GM12875 (cell line): Measurements from ENCODE around the gene SOWAHB.
A peak's percentile ranks its signal among the peaks of the same experiment; 100 is the strongest.

ENCODE experiments used
- H3K4me3 ChIP-seq: one replicate; pipeline ENCODE4 v1.5.1; 2011; ENCODE audit warnings: low read depth, low read length, control low read depth
- TF ChIP-seq, protein P1 (sequence below): IDR thresholded peaks from 2 replicates; pipeline ENCODE4 v1.5.1; 2011; ENCODE audit warnings: low read depth, mild to moderate bottlenecking, control low read depth, inconsistent platforms, low read length, moderate library complexity, borderline replicate concordance; ENCODE audit not compliant: insufficient read depth

SOWAHB gene

DNA sequence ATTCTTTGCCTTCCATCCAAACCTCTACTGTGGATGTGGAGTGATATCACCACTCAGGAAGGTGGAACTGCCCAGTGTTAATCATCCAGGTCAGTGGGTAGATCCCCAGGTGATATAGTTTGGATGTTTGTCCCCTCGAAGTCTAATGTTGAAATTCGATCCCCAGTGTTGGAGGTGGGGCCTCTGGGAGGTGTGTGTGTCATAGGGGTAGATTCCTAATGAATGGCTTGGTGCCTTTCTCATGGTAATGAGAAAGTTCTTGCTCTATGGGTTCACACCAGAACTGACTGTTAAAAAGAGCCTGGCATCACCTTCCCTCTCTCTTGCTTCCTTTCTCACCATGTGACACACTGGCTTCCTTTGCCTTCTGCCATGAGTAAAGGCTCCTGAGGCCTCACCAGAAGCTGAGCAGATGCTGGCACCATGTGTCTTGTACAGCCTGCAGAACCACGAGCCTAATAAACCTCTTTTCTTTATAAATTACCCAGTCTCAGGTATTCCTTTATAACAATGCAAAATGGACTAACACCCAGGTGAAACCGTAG is 6.8 kb upstream of the SOWAHB start:
- TF ChIP-seq, protein P1, sequence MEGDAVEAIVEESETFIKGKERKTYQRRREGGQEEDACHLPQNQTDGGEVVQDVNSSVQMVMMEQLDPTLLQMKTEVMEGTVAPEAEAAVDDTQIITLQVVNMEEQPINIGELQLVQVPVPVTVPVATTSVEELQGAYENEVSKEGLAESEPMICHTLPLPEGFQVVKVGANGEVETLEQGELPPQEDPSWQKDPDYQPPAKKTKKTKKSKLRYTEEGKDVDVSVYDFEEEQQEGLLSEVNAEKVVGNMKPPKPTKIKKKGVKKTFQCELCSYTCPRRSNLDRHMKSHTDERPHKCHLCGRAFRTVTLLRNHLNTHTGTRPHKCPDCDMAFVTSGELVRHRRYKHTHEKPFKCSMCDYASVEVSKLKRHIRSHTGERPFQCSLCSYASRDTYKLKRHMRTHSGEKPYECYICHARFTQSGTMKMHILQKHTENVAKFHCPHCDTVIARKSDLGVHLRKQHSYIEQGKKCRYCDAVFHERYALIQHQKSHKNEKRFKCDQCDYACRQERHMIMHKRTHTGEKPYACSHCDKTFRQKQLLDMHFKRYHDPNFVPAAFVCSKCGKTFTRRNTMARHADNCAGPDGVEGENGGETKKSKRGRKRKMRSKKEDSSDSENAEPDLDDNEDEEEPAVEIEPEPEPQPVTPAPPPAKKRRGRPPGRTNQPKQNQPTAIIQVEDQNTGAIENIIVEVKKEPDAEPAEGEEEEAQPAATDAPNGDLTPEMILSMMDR, result no peak
- H3K4me3 ChIP-seq, result no peak overlapping the region

DNA sequence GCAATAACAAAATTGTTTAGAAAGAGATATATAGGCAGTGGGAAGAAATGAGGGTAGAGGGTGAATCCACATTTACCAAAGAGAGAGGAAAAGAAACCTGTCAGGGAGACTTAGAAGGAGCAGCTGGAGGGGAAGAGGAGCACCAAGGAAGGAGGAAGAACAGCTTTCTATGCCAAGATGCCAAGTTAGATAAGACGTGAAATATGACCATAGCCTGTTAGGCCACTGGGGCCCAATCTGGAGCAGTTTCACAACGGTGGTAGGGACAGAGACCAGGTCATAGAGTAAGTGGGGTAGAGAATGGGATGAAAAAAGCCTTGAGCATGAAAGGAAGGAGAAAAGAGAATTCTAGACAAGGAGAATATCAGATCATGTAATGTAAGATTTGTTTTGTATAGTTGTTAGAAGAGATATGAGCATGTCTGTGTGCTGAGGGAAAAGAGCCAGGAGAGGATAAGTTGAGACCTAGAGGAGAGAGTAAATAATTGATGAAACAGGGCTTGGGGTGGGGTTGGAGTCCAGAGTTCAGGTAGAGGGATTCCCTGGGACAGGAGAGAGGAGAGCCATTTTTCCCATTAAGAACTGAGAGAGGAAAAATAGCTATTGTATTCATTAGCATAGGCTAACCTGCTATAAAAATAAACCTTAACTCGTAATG is 4.4 kb upstream of the SOWAHB start:
- no peak overlapping the region for H3K4me3 ChIP-seq
- TF ChIP-seq, protein P1, result no peak

DNA sequence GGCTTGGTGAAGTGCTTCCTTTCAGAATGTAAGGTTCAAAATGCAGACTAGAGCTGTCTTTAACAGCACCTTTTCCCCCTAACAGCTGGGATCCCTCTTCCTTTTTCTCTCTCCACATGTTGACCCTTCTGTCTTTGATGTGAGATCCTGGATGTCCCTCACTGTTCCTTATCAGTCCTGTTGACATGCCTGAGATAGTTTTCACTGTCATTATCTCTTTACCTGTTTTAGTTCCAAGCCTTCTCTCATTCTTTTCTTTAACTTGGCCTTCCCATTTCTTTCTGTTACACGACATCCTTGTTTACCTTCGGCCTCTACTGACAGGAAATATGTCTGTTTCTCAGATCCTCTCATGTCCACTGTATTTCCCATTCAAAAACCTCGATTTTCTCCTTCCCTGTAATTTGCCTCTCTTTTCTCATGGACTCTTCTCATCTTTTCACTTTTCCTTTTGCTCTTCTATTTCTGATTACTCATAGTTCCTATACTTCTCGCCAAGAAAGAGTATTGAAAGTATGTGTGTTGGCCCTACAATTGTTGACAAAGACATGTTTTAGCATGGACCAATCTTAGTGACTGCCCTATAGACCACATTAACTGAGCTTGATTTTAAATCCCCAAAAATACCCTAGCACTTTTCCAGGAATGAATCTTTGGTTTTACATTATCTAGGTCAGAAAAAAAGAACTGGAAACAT is 1.2 kb upstream of the SOWAHB start:
- TF ChIP-seq, protein P1, result no peak
- H3K4me3 ChIP-seq, result no peak overlapping the region

DNA sequence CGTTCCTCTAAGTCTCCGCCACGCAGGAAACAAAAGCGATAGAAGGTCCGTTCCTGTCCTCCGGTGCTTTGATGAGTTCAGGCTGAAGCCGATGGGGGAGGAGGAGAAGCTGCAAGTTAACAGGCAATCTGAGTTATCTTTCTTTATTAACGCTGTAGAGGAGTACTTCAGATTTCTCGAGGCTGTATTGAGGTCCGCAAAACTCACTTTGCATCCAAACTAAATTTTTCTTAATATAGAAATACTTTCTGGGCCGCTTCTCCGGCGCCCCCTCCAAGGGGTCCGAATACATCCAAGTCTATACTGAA is 395 bp upstream of the SOWAHB start:
- H3K4me3 ChIP-seq, result peak overlapping the region; percentile 31
- TF ChIP-seq, protein P1, result no peak

DNA sequence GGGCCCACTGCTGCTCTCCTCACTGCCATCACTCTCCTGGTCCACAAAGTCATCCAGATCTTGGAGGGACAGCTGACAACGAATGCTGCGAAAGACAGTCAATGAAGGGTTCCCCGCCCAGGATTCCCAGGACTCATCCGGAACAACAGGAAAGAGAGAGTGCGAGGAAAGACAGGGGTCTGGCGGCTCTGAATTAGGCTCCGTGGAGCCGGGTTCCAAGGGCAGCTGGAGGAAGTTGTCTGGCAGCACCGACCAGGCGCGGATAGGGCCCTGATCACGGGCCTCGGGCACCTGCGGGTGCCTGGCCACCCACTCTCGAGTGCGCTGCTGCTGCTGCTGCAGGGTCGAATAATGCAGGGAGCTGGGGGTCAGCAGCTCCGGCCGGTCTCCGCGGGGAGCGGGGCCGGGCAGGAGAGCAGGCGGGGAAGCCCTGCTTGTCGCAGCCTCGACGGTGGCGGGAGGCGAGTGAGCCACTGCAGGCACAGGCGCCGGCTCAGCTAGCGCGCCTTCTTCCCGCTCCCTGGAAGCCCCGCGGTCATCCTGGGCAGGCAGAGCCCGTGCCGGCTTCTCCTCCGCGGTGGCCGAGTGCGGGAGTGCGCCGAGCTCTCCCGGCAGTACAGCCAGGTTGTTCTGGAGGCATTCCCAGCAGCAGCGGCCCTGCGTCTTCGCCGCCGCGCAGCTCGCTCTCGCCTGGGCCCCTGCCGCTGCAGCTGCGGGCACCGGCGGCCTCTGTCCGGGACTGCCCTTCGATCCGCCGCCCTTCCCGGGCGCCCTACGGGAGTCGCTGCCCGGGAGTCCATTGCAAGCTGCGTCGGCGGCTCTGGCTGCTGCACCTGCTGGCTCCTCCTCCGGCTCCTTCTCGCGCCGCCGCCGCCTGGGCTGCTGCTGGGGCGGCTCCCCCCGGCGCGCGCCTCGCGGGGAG is 1.1 kb downstream of the SOWAHB start:
- no peak overlapping the region for H3K4me3 ChIP-seq
- TF ChIP-seq, protein P1, result no peak

DNA sequence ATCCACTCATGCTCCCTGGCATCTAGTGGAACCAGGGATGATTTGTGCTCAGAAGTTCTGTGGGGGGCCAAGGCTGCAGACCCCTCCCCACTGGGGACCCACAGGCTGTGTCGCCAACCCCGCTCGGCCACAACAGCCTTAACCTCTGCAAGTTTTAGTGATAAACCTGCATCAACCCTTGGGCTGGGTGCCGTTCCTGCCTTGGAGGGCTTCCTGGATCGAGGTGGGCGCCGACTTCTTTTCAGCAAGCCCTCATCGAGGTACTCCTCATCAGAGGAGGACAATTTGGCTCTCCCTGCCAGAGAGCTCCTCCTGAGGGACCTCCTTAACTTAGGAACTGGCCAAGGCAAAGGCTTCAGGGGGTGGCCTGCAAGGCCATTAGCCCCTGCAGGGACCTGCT is 1.9 kb downstream of the SOWAHB start:
- H3K4me3 ChIP-seq, result no peak overlapping the region
- TF ChIP-seq, protein P1, result no peak

DNA sequence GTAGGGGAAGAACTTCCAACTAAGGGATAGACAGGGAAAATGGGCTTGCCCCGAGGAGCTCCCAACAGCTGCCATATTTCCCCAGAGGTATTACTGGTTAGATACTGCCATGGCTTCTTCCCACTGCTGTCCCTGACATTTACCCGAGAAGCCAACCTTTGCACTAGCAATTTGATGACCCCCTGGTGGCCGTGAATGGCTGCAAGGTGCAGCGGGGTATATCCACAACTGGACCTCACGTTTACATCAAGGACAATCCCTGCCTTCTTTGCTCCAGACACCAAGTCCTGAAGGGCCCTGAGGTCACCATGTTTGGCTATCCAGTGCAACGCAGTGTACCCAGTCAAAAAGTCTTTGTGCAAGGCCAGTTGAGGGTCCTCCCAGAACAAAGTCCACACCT is 2.3 kb downstream of the SOWAHB start:
- TF ChIP-seq, protein P1, result peak; percentile 9; the same call in 1 of the 2 replicates
- no peak overlapping the region for H3K4me3 ChIP-seq
